ENCODE measurements around the gene PHLDA3.

DNA sequence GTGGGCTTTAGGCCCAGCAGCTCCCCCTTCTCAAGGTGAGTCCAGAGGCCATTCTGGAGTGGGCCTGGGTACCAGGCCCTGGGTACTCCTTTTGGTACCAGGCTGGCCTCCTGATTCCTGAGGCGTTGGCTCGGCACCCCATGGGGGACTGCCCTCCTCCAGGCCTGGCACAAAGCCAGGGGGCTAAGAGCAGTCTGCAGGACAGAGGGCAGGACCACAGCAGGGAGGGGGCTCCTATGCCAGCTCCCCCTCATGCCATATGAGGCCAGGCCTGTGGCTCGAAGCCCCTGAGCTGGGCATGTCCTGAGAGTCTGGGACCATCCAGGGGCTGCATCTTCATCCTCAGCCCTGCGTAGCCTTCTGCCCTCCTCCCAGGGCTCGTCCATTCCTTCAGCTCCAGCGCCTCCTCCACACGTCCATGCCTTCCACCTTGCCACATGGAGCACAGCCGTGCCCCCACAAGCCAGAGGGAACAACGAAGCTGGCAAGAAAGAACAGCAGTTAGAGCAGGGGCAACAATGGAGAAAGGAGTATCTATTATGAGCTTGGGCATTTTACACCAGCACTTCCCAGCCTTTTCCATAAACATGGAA lies 3.2 kb downstream of the PHLDA3 start:
- TF ChIP-seq, protein P1, sequence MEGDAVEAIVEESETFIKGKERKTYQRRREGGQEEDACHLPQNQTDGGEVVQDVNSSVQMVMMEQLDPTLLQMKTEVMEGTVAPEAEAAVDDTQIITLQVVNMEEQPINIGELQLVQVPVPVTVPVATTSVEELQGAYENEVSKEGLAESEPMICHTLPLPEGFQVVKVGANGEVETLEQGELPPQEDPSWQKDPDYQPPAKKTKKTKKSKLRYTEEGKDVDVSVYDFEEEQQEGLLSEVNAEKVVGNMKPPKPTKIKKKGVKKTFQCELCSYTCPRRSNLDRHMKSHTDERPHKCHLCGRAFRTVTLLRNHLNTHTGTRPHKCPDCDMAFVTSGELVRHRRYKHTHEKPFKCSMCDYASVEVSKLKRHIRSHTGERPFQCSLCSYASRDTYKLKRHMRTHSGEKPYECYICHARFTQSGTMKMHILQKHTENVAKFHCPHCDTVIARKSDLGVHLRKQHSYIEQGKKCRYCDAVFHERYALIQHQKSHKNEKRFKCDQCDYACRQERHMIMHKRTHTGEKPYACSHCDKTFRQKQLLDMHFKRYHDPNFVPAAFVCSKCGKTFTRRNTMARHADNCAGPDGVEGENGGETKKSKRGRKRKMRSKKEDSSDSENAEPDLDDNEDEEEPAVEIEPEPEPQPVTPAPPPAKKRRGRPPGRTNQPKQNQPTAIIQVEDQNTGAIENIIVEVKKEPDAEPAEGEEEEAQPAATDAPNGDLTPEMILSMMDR (IDR thresholded peaks at IDR 0.05; ENCODE audit: low read depth, low read length) = no peak
- TF ChIP-seq EZH2phosphoT487 (IDR thresholded peaks at IDR 0.05; ENCODE audit: low read depth) = no peak

All from OCI-LY3 (cell line).